HCT116 (cell line): ENCODE measurements around the gene UBL5. TPM values are rescaled to one million over a fixed set of nuclear protein-coding genes. Genes with fewer than 3 reads are reported as not detected.

Source experiments
- ATAC-seq: fragments of 200-7000 bp; cut with Tn5 transposase; 2 replicates; pipeline ENCODE4 v1.9.1; 2020; ENCODE audit warnings: mild to moderate bottlenecking, moderate library complexity
- BruUV-seq: library from RNA; stranded (reverse); fragments of 400-500 nt; replicated peaks from 2 replicates; lab custom pipeline; 2021; lab: Mats Ljungman, UMichigan
- CTCF ChIA-PET: fragments of 300-600 bp; sonication (Branson Sonifier 250); formaldehyde crosslinking; loops from one replicate; lab custom pipeline; 2021; ENCODE audit warnings: antibody characterized with exemption; lab: Charles Lee
- POLR2A ChIA-PET: fragments of 300-600, 350-600 bp; sonication (Branson Sonifier 250); formaldehyde crosslinking; loops from one replicate; lab custom pipeline; 2021; ENCODE audit warnings: antibody characterized with exemption; lab: Charles Lee
- RAD21 ChIA-PET, 2 experiments: fragments of 300-600 bp; sonication (Branson Sonifier 250); formaldehyde crosslinking; loops; one replicate each; lab custom pipeline; 2023; ENCODE audit warnings: low total read pairs in 2 of 2; ENCODE audit not compliant: uncharacterized antibody in 2 of 2, unreplicated experiment in 2 of 2, low non-redundant PET in 1 of 2; lab: Charles Lee
- DNase-seq: peaks from one replicate; pipeline ENCODE4 v3.0.0-alpha.2; 2010; ENCODE audit warnings: low read depth, low spot score
- H2AFZ ChIP-seq: fragments of 200-600 bp; shearing (Covaris generic), sonication (generic); 2 replicates; pipeline ENCODE4 v1.6.1; 2017; ENCODE audit warnings: low read depth, mixed run types, mixed read lengths, antibody characterized with exemption, low read length; ENCODE audit not compliant: poor library complexity, severe bottlenecking
- H3K27ac ChIP-seq: 2 replicates; pipeline ENCODE4 v1.5.1; 2012; ENCODE audit warnings: low read depth, low read length
- H3K27me3 ChIP-seq: fragments of 200-600 bp; sonication (generic); 2 replicates; pipeline ENCODE4 v1.6.1; 2016; ENCODE audit warnings: mixed run types, low read length, mixed read lengths; ENCODE audit not compliant: insufficient read depth
- H3K36me3 ChIP-seq, 2 experiments: fragments of 200-500 bp in 1 of 2; fragments of 200-600 bp in 1 of 2; sonication (Bioruptor generic) in 1 of 2; sonication (generic) in 1 of 2; 2 replicates each; pipeline versions ENCODE4 v1.5.1 to v1.6.1; 2014 to 2016; ENCODE audit warnings: low read length in 2 of 2, inconsistent platforms in 1 of 2, mixed read lengths in 1 of 2, mixed run types in 1 of 2; ENCODE audit not compliant: insufficient read depth in 2 of 2, control insufficient read depth in 1 of 2
- H3K4me1 ChIP-seq, 2 experiments: fragments of 200-600 bp in 1 of 2; sonication (generic) in 1 of 2; 2 replicates each; pipeline versions ENCODE4 v1.5.1 to v1.6.1; 2012 to 2017; ENCODE audit warnings: low read length in 2 of 2, inconsistent platforms in 1 of 2, mild to moderate bottlenecking in 1 of 2, mixed read lengths in 1 of 2, mixed run types in 1 of 2, moderate library complexity in 1 of 2; ENCODE audit not compliant: insufficient read depth in 2 of 2, control insufficient read depth in 1 of 2
- H3K4me2 ChIP-seq: fragments of 200-600 bp; sonication (generic); 2 replicates; pipeline ENCODE4 v1.6.1; 2017; ENCODE audit warnings: mixed run types, low read length, mixed read lengths
- H3K4me3 ChIP-seq, 2 experiments: fragments of 200-600 bp in 1 of 2; sonication (generic) in 1 of 2; replicated peaks in 1 of 2; 2 replicates each; pipeline ENCODE4 v1.5.1; 2011 to 2016; ENCODE audit warnings: low read length in 2 of 2, control low read depth in 1 of 2, low read depth in 1 of 2, mild to moderate bottlenecking in 1 of 2, mixed read lengths in 1 of 2, mixed run types in 1 of 2
- H3K79me2 ChIP-seq: fragments of 200-600 bp; sonication (generic); 2 replicates; pipeline ENCODE4 v1.6.1; 2017; ENCODE audit warnings: mild to moderate bottlenecking, mixed run types, low read length, moderate library complexity, mixed read lengths; ENCODE audit not compliant: insufficient read depth
- H3K9ac ChIP-seq: fragments of 200-600 bp; sonication (generic); 2 replicates; pipeline ENCODE4 v1.6.1; 2016; ENCODE audit warnings: low read length, mixed read lengths
- H3K9me2 ChIP-seq: fragments of 200-600 bp; sonication (generic), shearing (Covaris generic); 2 replicates; pipeline ENCODE4 v1.6.1; 2017; ENCODE audit warnings: mixed run types, mild to moderate bottlenecking, moderate library complexity; ENCODE audit not compliant: insufficient read depth
- H3K9me3 ChIP-seq, 2 experiments: fragments of 200-500 bp in 1 of 2; fragments of 200-600 bp in 1 of 2; sonication (Bioruptor generic) in 1 of 2; sonication (generic) in 1 of 2; 2 replicates each; pipeline ENCODE4 v1.6.1; 2014 to 2017; ENCODE audit warnings: low read length in 2 of 2, mixed read lengths in 2 of 2, inconsistent platforms in 1 of 2, low read depth in 1 of 2, mild to moderate bottlenecking in 1 of 2, mixed run types in 1 of 2, moderate library complexity in 1 of 2; ENCODE audit not compliant: control insufficient read depth in 1 of 2, insufficient read depth in 1 of 2
- H4K20me1 ChIP-seq: fragments of 200-600 bp; sonication (generic), shearing (Covaris generic); 2 replicates; pipeline ENCODE4 v1.6.1; 2017; ENCODE audit warnings: mixed run types, mild to moderate bottlenecking, moderate library complexity; ENCODE audit not compliant: insufficient read depth
- CBX3 ChIP-seq: IDR thresholded peaks from 2 replicates; pipeline ENCODE4 v1.6.1; 2012; ENCODE audit warnings: low read depth
- CEBPB ChIP-seq: IDR thresholded peaks from 2 replicates; pipeline ENCODE4 v1.6.1; 2012; ENCODE audit warnings: low read depth
- CTCF ChIP-seq, 3 experiments: fragments of 200-600 bp in 1 of 3; sonication (generic) in 1 of 3; IDR thresholded peaks in 2 of 3; conservative IDR thresholded peaks in 1 of 3; 2 replicates each; pipeline ENCODE4 v1.5.1; 2012 to 2017; ENCODE audit warnings: low read depth in 2 of 3, low read length in 2 of 3, antibody characterized with exemption in 1 of 3, borderline replicate concordance in 1 of 3, control low read depth in 1 of 3, mild to moderate bottlenecking in 1 of 3, mixed read lengths in 1 of 3, mixed run types in 1 of 3, moderate library complexity in 1 of 3; ENCODE audit not compliant: insufficient read depth in 1 of 3
- EGR1 ChIP-seq: IDR thresholded peaks from 2 replicates; pipeline ENCODE4 v1.6.1; 2012; ENCODE audit warnings: low read depth
- JUND ChIP-seq: IDR thresholded peaks from 2 replicates; pipeline ENCODE4 v1.6.1; 2012
- POLR2AphosphoS5 ChIP-seq: IDR thresholded peaks from 2 replicates; pipeline ENCODE4 v1.6.1; 2011; ENCODE audit warnings: mild to moderate bottlenecking, low read depth, low read length, moderate library complexity
- RAD21 ChIP-seq: IDR thresholded peaks from 2 replicates; pipeline ENCODE4 v1.6.1; 2012; ENCODE audit warnings: low read depth, mild to moderate bottlenecking
- SP1 ChIP-seq: IDR thresholded peaks from 2 replicates; pipeline ENCODE4 v1.6.1; 2012; ENCODE audit warnings: low read depth
- TCF7L2 ChIP-seq: IDR thresholded peaks from 2 replicates; pipeline ENCODE4 v1.7.0; 2011; ENCODE audit warnings: borderline replicate concordance, inconsistent platforms; ENCODE audit not compliant: insufficient read depth, insufficient read length; ENCODE audit errors: extremely low read depth
- ZNF274 ChIP-seq: fragments of 200-500 bp; sonication (Bioruptor generic); IDR thresholded peaks from 2 replicates; pipeline ENCODE4 v1.6.1; 2014; ENCODE audit warnings: mild to moderate bottlenecking, low read depth, low read length, inconsistent platforms
- intact Hi-C: fragments of 100-400 bp; cut with micrococcal nuclease; formaldehyde crosslinking; loops from 2 replicates; pipeline ENCODE4 v1.10.0; 2022
- total RNA-seq: library from RNA; stranded (reverse); gene quantifications from one replicate; pipeline ENCODE4 v1.2.1, GENCODE V29; 2021; ENCODE audit not compliant: unreplicated experiment
- TF ChIP-seq, protein P1 (sequence below): IDR thresholded peaks from 2 replicates; pipeline ENCODE4 v1.6.1; 2011; ENCODE audit warnings: mild to moderate bottlenecking, low read length, moderate library complexity; ENCODE audit not compliant: insufficient replicate concordance; ENCODE audit errors: extremely low read depth

Gene UBL5
- total RNA-seq, 1 experiment from 2014 or later, result 335 TPM

GRCh38 chr19:9861503-9861902 lies 33.8 kb downstream of the UBL5 start (continued):
- TF ChIP-seq CTCF (IDR thresholded peaks at IDR 0.05 in 2 of 3, conservative IDR thresholded peaks at IDR 0.05 in 1 of 3; ENCODE audit: borderline replicate concordance in 1 of 3, insufficient read depth in 1 of 3, low read depth in 2 of 3, low read length in 2 of 3) (no peak), JUND (no peak), TCF7L2 (no peak)

- intact Hi-C loops, result no loop called here
- H3K27me3 ChIP-seq, result no peaks in the 10 kb centered on the region
- H3K9ac ChIP-seq, result no peak overlapping the region
- no peaks in the 10 kb centered on the region for H3K9me3 ChIP-seq
- CTCF ChIA-PET, result no interaction called here
- ATAC-seq, result no peak
- H3K79me2 ChIP-seq, result no peaks in the 10 kb centered on the region
- H3K4me3 ChIP-seq, result no peak overlapping the region
- TF ChIP-seq EGR1 (no peak), RAD21 (no peak), SP1 (no peak), ZNF274 (no peak), CEBPB (no peak), CBX3 (no peak), POLR2AphosphoS5 (no peak)
- TF ChIP-seq, protein P1, sequence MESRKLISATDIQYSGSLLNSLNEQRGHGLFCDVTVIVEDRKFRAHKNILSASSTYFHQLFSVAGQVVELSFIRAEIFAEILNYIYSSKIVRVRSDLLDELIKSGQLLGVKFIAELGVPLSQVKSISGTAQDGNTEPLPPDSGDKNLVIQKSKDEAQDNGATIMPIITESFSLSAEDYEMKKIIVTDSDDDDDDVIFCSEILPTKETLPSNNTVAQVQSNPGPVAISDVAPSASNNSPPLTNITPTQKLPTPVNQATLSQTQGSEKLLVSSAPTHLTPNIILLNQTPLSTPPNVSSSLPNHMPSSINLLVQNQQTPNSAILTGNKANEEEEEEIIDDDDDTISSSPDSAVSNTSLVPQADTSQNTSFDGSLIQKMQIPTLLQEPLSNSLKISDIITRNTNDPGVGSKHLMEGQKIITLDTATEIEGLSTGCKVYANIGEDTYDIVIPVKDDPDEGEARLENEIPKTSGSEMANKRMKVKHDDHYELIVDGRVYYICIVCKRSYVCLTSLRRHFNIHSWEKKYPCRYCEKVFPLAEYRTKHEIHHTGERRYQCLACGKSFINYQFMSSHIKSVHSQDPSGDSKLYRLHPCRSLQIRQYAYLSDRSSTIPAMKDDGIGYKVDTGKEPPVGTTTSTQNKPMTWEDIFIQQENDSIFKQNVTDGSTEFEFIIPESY, result no peak
- H3K9me2 ChIP-seq, result no peaks in the 10 kb centered on the region
- H3K36me3 ChIP-seq, result no peaks in the 10 kb centered on the region
- peaks cover 0 to 5% of the 10 kb centered on the region in 2 experiments; a peak in 2 of 4 replicates for H3K4me1 ChIP-seq
- H4K20me1 ChIP-seq, result no peaks in the 10 kb centered on the region
- no peak overlapping the region for H3K27ac ChIP-seq
- POLR2A ChIA-PET, result interaction anchor here (0.7 kb wide), 1 partner anchor 8 kb away, joined by 6 read pairs; no protein-coding TSS in a partner anchor
- H2AFZ ChIP-seq, result no peak overlapping the region
- no TSS peak for BruUV-seq
- RAD21 ChIA-PET, result no interaction called here
- H3K4me2 ChIP-seq, result no peak overlapping the region
- DNase-seq, result no peak
Observed at GRCh38 chr19:9862938-9863337, 35.2 kb downstream of the UBL5 start.
